Kidney (tissue), 14 donors: ENCODE results near the gene TMCO4. TPM values are rescaled to one million over a fixed set of nuclear protein-coding genes. Genes with fewer than 3 reads are reported as not detected.
A peak's percentile ranks its signal among the peaks of the same experiment; 100 is the strongest.

Experiments used
- DNase-seq, 5 donors: peaks; one replicate each; pipeline ENCODE4 v3.0.0-alpha.2; 2013 to 2020
- FAIRE-seq: peaks from 2 replicates; lab custom pipeline; 2012; peaks lifted over from hg19 to GRCh38; lab: Jason Lieb, UNC
- H3K27ac ChIP-seq, 2 donors: one replicate each; pipeline ENCODE4 v1.7.0; 2013; ENCODE audit warnings: low read depth in 2 of 2, low read length in 2 of 2, inconsistent platforms in 1 of 2
- H3K27me3 ChIP-seq: one replicate; pipeline ENCODE4 v1.7.1; 2013; ENCODE audit warnings: low read length, inconsistent platforms; ENCODE audit not compliant: control insufficient read depth, insufficient read depth
- H3K36me3 ChIP-seq, 3 donors: one replicate each; pipeline versions ENCODE4 v1.7.0 to v1.7.1; 2013; ENCODE audit warnings: low read length in 3 of 3, control low read depth in 1 of 3, inconsistent platforms in 1 of 3; ENCODE audit not compliant: insufficient read depth in 3 of 3, control insufficient read depth in 2 of 3
- H3K4me1 ChIP-seq, 3 donors: one replicate each; pipeline versions ENCODE4 v1.7.0 to v1.7.1; 2013; ENCODE audit warnings: low read length in 3 of 3, inconsistent platforms in 1 of 3, low read depth in 1 of 3; ENCODE audit not compliant: control insufficient read depth in 2 of 3, insufficient read depth in 2 of 3
- H3K4me3 ChIP-seq, 3 donors: one replicate each; pipeline versions ENCODE4 v1.7.0 to v1.8.1; 2013; ENCODE audit warnings: low read length in 3 of 3, control low read depth in 1 of 3, inconsistent platforms in 1 of 3
- H3K9ac ChIP-seq, 3 donors: one replicate each; pipeline versions ENCODE4 v1.7.0 to v1.7.1; 2013; ENCODE audit warnings: low read length in 3 of 3, control low read depth in 1 of 3, inconsistent platforms in 1 of 3
- H3K9me3 ChIP-seq, 3 donors: one replicate each; pipeline versions ENCODE4 v1.7.0 to v1.7.1; 2013; ENCODE audit warnings: low read length in 3 of 3, control low read depth in 1 of 3, inconsistent platforms in 1 of 3; ENCODE audit not compliant: control insufficient read depth in 2 of 3, insufficient read depth in 1 of 3
- CTCF ChIP-seq: IDR thresholded peaks from 3 replicates; pipeline ENCODE4 v1.5.1; 2012; ENCODE audit warnings: mild to moderate bottlenecking, moderate library complexity, borderline replicate concordance; ENCODE audit not compliant: insufficient read depth; ENCODE audit errors: extremely low read depth
- intact Hi-C: fragments of 100-400 bp; cut with DNase I; formaldehyde crosslinking; loops from one replicate; pipeline ENCODE4 v1.11.1; 2022
- polyA plus RNA-seq: library from polyadenylated mRNA; stranded (reverse); fragments of 350-450 nt; fragmentation: Illumina TruSeq; extraction: RNeasy Lipid Tissue Mini Kit (QIAGEN cat#74804); gene quantifications from one replicate; pipeline ENCODE4 v1.2.3, GENCODE V29; 2014; ENCODE audit warnings: low read depth, low replicate concordance; ENCODE audit not compliant: insufficient read depth
- total RNA-seq: library from RNA; stranded (reverse); fragmentation: NEBNext Ultra II Directional; extraction: Animal tissue kit (Norgen Biotek cat#: 25700); gene quantifications from one replicate; pipeline ENCODE4 v1.2.1, GENCODE V29; 2021
- donor health status: control.
- donor health status: control.
- donor health status: control.
- donor health status: control.
- donor health status: control.
- donor health status: DM: yes; HTN: yes; CAD: no.
- donor health status: Normal renal cell carcinoma (clear cell type).

TMCO4 gene
- total and polyA plus RNA-seq, 2 donors from 2014 or later = 35.0 to 36.5 TPM

DNA sequence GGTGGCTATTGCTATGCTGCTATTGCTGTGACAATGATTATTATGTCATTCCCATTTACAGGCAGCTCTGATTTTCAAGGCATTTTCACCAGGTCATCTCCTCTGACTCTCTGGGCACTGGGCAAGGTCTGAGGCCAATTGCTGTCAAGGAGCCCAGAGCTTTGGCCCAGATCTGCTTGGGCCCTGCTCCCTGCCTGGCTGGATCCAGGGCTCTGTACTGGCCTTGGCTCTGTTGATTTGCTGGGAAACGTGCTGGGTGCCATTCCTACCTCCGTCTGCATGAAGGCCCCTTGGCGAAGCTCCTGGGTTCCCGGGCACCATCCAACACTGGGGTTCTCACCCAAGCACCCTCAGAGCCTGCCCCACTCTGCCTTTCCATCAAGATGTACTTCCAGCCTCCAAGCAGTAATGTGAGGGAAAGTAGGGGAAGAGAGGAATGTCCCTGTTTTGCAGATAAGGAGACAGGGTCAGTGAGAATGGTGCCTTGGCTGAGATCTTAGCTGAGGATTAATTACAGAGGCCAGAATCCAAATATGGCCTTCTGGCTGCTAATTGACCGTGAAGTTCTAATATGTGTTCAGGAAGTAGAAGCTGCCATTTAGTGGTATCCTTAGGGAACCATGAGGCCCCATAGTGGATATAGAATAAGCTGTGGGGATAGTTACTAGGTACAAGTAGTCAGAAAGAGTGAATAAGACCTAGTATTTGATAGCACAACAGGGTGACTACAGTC, 71.1 kb downstream of the TMCO4 start:
- no peak for DNase-seq
- Histone ChIP-seq H3K9ac (no peak overlapping the region), H3K27ac (no peak overlapping the region), H3K27me3 (no peaks in the 10 kb centered on the region), H3K4me1 (peaks cover 0 to 2% (median 0%) of the 10 kb centered on the region in 3 donors), H3K36me3 (peaks cover 0 to 16% (median 11%) of the 10 kb centered on the region in 3 donors), H3K9me3 (peaks cover 0 to 1% (median 0%) of the 10 kb centered on the region in 3 donors), H3K4me3 (no peak overlapping the region)
- intact Hi-C loops = no loop called here
- no peak for TF ChIP-seq CTCF
- no peak for FAIRE-seq

DNA sequence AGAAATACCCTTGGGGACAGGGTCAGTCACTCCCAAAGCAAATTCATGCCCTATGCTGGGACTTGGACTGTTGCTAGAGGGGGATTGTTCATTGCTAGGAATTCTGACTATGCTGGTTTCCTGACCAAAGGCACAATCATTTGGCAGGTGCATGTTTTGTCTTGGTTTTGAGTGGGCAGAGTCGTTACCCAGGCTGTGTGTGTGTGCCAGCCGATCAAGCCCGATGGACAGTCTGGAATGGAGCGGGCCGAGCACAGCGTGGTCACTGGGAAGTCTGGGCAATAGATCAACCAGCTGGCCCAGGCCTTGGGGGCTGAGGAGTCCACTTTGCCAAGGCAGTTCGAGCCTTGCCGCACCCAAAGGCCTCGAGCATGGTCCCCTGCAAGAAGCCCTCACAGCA, 74.1 kb downstream of the TMCO4 start:
- H3K9me3 ChIP-seq = peaks cover 0 to 1% (median 0%) of the 10 kb centered on the region in 3 donors
- H3K27me3 ChIP-seq = no peaks in the 10 kb centered on the region
- TF ChIP-seq CTCF = no peak
- DNase-seq (no peak), FAIRE-seq (no peak)
- peaks cover 0 to 16% (median 11%) of the 10 kb centered on the region in 3 donors for H3K36me3 ChIP-seq
- intact Hi-C loops = no loop called here
- H3K4me1 ChIP-seq = peaks cover 0 to 2% (median 0%) of the 10 kb centered on the region in 3 donors
- H3K9ac ChIP-seq = no peak overlapping the region
- peak overlapping the region in 1 of 2 donors; percentile 27 for H3K27ac ChIP-seq
- no peak overlapping the region for H3K4me3 ChIP-seq

DNA sequence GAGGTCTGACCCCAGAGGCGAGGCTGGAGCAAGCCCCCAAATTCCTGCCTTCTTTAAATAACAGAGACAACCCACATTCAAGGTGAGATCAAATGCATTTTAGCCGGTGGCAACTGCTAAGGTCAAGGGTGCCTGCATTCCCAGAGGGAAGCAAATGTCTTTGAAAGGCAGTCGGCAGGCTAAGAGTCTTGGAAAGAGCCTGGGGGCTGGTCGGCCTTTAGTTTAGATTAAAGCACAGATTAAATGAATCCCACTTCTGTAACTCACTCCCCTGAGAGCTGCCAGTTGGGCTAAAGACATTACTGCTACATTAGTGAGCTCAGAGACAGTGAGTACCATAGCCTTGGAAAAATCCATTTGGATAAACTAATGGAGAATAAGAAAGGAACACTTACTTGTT, 75.8 kb downstream of the TMCO4 start:
- Histone ChIP-seq H3K36me3 (peaks cover 0 to 12% (median 11%) of the 10 kb centered on the region in 3 donors), H3K27ac (no peak overlapping the region), H3K9ac (no peak overlapping the region), H3K27me3 (no peaks in the 10 kb centered on the region), H3K4me3 (no peak overlapping the region), H3K9me3 (no peaks in the 10 kb centered on the region), H3K4me1 (peaks cover 0 to 2% (median 0%) of the 10 kb centered on the region in 3 donors)
- intact Hi-C loops = no loop called here
- FAIRE-seq = no peak
- no peak for DNase-seq
- no peak for TF ChIP-seq CTCF
